HG03175 (cell line): Measurements from ENCODE around the gene PYDC1.
"Not testable (repeated sequence)": the region's sequence is repeated elsewhere in the genome, so short reads cannot be mapped to it uniquely, and the experiment has no call there.

Experiments used
- ATAC-seq: cut with Tn5 transposase; IDR thresholded peaks from one replicate; pipeline ENCODE4 v1.9.1; 2021; ENCODE audit warnings: mild to moderate bottlenecking, moderate library complexity; ENCODE audit not compliant: unreplicated experiment

Gene PYDC1

DNA sequence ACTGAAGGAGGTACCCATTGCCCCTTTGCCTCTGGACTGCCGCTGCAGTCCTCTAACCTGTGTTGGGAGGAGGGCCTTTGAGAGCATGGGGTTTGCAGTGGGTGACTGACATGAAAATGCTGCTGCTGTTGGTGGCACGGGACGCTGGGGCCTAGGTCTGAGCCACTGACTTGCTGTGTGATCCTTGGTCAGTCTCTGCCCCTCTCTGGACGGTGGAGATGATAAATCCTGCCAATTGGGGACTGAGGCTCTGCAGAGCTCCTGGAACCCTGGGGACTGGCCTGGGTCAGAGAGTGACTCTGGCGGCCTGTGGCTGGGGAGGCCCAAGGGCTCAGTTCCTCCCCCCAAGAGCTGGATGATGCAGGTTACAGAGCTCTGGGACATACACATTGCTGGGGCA, 6.1 kb upstream of the PYDC1 start:
- ATAC-seq, result no peak

DNA sequence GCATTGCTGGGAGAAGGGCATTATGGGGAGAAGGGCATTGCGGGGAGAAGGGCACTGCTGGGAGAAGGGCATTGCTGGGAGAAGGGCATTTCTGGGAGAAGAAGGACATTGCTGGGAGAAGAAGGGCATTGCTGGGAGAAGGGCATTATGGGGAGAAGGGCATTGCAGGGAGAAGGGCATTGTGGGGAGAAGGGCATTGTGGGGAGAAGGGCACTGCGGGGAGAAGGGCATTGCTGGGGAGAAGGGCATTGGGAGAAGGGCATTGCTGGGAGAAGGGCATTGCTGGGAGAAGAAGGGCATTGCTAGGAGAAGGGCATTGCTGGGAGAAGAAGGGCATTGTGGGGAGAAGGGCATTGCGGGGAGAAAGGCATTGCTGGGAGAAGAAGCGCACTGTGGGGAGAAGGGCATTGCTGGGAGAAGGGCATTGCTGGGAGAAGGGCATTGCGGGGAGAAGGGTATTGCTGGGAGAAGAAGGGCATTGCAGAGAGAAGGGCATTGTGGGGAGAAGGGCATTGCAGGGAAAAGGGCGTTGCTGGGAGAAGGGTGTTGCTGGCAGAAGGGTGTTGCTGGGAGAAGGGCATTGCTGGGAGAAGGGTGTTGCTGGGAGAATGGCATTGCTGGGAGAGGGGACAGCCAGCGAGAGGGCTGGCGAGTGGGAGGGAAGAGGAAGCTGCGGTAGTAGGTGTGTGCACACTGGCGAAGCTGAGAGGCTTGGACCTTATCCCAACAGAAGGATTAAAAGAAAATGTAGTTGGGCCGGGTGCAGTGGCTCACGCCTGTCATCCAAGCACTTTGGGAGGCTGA, 4.6 kb upstream of the PYDC1 start:
- ATAC-seq, result no peak

DNA sequence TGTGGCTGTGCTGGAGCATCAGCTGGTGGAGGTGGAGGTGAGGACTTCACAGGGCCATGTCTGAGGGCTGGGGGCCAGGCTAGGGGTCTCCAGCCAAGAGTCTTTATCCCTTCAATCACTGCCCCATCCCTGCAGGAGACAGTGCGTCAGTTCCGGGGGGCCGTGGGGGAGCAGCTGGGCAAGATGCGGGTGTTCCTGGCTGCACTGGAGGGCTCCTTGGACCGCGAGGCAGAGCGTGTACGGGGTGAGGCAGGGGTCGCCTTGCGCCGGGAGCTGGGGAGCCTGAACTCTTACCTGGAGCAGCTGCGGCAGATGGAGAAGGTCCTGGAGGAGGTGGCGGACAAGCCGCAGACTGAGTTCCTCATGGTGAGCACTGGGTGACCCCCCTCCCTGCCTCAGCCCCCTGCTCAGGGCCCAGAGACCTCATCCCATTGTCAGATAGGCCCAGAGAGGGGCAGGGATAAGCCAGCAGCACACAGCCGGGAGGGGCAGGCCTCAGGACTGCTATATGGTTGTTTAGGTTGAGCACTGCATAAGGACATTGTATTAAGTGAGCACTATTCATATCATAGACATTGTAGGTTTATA, 2.3 kb upstream of the PYDC1 start:
- no peak for ATAC-seq

DNA sequence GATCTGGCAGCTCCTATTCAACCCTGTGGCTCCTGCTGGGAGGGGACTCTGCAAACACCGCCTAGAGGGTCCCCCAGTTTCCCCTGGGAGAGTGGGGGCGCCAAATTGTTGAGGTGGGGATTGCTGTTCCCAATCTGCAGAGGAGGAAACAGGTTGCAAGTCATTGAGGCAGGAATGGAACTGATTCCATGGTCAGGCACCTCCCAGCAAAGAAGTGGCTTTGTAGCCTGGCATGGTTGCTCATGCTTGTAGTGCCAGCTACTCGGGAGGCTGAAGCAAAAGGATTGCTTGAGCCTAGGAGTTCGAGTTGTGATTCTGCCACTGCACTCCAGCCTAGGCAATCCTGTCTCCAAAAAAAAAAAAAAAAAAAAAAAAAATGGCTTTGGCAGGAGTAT, 198 bp upstream of the PYDC1 start:
- no peak for ATAC-seq

DNA sequence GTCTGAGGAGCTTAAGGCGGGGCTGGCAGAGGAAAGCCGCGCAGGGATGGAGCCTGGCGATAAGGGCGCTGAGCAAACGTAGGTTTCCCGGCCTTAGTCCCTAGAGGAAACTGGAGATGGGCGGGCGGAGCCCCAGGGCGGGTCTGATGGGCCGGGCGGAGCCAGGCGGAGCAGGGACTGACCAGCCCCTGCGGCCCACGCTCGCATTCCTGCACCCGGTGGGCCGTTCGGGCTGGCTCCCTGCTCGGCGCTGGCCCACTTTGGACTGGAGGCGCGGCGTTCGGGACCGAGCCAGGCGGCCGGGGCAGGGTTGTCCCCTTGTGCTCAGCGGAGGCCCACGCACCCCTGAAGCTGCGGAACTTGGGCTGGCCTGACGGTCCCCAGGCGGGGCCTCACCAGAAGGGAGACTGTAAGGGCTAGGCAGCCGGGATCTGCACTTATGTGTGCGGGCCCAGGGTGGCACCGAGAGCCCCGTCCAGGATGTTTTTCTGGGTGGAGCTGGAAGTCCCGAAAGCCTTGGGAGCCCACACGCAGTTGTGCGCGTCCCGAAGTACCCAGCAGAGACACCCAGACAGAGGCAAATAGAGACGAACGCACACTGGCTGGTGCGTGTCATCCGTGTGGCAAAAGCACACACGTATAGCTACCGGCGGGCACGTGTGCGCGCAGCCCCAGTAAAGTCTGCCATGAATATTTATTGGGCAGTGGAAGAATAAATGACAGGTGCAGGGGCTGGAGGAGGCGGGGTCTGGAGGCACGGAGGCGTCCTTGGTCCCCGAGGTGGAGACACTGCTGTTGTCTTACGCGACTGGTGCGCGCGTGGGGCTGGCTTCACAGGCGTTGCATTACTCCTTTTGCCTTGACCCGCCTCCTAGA, 1.4 kb downstream of the PYDC1 start:
- no peak for ATAC-seq

DNA sequence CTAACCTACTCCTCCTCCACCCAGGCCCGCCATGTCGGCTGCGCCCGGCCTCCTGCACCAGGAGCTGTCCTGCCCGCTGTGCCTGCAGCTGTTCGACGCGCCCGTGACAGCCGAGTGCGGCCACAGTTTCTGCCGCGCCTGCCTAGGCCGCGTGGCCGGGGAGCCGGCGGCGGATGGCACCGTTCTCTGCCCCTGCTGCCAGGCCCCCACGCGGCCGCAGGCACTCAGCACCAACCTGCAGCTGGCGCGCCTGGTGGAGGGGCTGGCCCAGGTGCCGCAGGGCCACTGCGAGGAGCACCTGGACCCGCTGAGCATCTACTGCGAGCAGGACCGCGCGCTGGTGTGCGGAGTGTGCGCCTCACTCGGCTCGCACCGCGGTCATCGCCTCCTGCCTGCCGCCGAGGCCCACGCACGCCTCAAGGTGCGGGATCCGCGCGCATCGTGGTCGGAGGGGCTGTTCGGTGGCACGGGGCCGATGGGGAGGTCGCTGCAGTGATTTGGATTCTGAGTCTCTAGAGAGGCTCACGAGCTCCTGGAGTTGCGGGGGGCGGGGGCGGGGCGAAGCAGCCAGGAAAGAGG, 2.1 kb downstream of the PYDC1 start:
- ATAC-seq, result no peak

DNA sequence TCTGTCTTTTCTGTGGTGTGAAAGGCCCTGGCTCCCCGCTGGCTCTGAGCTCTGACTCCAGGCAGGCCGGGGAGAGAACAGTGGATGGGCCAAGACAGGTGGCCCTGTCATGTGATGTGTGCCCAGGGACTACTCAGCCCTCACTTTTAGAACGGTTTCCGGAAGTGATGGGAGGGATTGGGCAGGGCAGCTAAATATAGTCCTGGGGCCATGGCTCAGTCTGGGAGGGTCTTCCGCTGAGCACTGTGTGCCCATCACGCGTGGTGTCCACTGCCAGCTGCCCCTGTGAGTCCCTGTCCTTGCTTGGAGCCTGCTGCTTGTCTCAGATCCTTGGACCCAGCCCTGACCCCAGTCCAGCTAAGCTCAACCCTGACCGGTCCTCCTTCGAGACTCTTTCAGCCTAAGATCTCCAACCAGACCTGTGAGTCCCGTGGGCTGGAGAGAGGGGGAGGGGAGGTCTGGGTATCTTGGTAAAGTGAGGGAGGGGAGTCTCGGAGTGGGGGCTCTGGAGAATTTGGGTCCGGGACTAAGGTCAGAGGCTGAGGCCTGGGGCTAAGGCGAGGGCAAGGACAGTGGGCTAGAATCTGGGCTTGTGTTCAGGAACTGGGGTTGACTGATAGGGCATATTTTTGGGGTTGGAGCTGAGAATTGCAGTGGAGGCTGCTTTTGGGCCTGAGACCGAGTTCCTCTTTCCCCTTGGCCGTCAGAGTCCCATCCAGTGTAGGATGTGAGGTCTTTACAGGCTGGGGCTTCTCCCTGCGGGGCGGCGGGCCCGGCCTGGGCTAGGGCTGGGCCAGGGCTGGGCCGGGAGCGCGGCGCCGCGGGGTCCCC, 2.8 kb downstream of the PYDC1 start, which contains the start of gene TRIM72:
Gene TRIM72, plus strand, starts transcription at position 243 of the 831 bp plus-strand sequence. CDS start 620 bp downstream, outside the sequence.
- no peak for ATAC-seq

DNA sequence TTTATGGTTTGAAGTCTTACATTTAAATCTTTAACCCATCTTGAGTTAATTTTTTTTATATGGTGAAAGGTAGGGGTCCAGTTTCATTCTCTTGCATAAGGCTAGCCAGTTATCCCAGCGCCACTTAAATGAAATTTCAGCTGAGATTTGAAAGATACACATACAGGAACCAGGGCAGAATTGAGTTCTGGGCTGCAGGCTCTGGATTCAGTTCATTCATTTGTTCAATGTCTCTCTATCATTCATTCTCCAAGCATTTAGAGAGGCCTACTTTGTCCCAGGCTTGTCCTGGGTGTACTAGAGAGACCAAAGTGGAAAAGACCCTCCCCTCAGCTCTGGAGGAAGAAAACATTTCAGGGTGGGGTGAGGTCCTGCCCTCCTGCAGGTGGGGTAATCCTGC, 3.6 kb downstream of the PYDC1 start:
- no peak for ATAC-seq

DNA sequence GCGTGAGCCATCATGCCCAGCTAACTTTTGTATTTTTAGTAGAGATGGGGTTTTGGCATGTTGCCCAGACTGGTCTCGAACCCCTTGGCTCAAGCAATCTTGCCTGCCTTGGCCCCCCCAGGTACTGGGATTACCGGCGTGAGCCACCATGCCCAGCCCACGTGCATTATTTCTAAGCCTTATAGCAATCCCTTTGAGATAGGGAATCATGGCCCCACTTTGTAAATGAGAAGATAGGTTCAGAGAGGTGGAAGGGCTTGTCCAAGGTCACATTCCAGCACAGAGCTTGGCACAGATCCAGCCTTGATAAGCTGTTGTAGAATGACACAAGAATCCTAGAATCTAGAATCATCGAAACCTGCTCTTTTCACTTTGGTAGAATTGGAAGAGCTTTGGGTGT, 10.2 kb downstream of the PYDC1 start:
- ATAC-seq, result no peak

DNA sequence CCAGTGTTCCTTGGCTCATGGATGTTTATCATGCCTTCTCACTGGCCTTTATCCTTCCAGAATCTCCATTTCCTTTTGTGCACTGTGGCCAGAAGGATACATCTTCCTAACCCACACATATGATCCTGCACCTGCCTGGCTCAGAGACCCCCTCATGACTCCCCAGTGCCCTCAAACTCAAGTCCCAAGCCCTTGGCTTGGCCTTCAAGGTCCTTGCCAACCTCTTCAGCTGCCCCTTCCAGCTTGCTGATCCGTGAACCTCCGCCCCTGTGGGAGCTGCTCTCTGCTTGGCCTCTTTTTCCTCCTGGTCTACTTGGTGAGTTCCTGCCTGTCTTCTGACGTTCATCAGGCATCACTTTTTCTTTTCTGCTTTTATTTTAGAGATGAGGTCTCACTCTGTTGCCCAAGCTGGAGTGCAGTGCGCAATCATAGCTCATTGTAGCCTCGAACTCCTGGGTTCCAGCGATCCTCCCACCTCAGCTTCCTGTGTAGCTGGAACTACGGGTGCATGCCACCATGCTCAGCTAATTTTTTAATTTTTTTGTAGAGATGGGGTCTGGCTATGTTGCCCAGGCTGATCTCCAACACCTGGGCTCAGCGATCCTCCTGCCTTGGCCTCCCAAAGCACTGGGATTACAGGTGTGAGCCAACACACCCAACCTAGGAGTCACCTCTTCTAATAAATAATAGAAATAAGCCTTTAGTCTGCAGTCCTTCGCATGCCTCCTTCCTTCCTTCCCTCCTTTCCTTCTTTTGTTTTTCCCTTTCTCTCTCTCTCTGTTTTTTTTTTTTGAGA, 11.9 kb downstream of the PYDC1 start:
- no peak for ATAC-seq

DNA sequence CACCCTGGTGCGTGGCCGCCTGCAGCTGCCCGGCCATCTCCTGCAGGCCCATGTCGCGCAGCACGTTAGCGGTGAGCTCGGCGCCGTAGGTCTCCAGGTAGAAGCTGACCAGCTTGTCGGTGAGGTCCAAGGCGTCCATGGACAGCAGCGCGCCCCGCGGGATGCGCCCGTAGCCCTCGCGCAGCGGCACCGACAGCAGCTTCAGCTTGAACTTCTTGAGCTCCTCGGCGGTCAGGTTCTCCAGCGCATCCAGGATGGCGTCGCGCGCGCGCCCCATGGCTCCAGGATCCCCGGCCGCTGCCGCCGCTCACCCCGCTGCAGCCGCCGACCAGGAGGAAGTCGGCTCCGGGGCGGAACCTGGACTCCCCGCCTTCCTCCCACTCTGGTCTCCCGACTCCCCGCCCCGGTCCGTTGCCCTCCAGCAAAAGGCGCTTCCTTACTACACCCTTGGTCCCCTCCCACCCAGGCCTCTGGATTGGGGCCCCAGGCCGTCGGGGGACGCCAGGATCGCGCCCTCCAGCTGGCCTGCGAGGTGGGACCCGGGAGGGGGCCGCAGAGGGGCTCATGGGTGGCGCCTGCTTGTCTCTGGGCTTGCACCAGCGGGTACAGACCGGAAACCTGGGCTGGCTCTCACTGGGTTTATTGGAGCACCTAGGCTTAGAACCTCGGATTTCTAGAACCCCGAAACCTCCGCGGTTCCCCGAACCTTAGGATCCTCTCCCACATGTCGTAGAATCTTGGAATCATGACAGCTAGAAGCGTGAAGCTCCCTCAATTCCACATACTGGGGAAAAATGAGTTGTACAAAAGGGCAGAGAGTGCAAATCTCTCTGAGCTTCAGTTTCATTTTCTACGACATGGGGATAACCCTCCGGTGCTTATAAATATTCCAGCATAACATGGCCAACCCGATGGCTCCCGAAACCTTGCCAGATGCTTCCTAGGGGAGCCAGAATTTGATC, 14.2 kb downstream of the PYDC1 start, which contains the start of gene PYCARD:
Gene PYCARD, minus strand, starts transcription at position 347 of the 962 bp plus-strand sequence. Its CDS starts 70 bp downstream, at position 277.
- peak; percentile 36 for ATAC-seq

DNA sequence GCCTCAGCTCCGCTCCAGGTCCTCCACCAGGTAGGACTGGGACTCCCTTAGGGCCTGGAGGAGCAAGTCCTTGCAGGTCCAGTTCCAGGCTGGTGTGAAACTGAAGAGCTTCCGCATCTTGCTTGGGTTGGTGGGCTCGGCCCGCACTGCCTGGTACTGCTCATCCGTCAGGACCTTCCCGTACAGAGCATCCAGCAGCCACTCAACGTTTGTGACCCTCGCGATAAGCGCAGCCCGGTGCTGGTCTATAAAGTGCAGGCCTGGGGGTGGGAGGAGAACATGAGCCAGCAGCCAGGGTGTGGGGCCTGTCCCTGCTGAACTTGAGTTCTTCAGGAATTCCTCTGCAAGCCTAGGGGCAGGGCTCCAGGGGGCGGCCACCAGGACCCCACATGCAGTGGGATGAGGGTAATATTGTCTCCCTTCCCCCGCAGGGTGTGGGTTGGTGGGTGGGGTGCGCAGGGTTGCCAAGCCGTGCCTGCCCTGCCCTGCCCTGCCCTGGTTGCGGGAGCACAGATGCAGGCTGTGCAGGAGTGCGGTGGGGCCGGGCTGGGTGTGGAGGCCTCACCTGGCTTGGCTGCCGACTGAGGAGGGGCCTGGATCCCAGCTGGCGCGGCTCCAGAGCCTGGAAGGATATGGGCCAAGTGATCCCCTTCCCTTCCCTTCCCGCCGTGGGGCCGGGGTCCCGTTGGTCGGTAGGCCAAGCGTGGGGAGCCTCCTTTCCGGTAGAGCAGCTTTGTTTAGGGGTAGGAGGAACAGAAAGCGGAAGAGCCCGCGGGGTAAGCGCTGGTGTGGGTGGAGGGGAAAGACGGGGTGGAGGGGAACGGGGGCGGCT, 15.1 kb downstream of the PYDC1 start:
- ATAC-seq, result peak; percentile 56

DNA sequence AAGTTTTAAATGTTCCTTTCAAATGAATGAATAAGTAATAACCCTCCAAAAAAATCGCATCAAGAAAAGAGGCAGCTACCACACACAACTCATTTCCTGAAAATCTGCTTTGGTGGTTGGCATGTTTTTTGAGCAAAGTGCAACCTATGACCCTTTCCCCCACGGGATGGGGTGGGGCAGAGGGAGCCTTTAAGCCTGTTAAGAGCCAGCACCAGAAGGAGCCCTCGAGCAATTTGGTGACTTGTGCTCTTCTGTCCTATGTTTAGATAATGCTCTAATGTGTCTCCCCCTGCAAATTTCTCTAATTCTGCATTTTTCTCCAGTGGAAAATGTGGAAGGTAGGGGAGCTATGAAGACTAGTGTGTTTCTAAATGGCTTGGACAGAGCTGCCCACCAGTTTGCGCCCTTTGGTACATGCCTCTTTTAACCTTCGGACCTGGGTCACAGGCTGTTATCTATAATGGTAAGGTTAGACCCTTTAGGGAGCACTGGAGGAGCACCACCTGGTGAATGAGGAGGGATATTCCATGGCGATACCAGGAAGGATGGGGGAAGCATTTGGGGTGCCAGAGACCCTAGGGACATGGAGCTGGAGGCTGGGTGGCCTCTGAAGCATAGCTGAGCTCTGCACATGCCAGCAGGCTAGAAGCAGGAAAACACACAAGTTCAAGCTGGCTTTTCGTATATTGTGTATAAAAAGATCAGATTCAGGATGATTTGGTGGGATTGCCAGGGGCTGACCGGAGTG, 15.9 kb downstream of the PYDC1 start:
- ATAC-seq, result no peak

DNA sequence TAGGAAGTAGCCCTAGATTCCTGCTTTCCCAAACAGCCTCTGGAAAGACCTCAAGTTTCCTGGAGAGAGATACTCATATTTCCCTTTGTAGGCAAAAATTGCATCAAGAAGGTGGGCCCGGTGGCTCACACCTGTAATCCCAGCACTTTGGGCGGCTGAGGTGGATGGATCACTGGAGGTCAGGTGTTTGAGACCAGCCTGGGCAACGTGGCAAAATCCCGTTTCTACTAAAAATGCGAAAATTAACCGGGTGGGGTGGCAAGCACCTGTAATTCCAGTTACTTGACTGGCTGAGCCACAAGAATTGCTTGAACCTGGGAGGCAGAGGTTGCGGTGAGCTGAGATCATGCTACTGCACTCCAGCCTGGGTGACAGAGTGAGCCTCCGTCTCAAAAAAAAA, 16.8 kb downstream of the PYDC1 start:
- not testable (repeated sequence) for ATAC-seq

DNA sequence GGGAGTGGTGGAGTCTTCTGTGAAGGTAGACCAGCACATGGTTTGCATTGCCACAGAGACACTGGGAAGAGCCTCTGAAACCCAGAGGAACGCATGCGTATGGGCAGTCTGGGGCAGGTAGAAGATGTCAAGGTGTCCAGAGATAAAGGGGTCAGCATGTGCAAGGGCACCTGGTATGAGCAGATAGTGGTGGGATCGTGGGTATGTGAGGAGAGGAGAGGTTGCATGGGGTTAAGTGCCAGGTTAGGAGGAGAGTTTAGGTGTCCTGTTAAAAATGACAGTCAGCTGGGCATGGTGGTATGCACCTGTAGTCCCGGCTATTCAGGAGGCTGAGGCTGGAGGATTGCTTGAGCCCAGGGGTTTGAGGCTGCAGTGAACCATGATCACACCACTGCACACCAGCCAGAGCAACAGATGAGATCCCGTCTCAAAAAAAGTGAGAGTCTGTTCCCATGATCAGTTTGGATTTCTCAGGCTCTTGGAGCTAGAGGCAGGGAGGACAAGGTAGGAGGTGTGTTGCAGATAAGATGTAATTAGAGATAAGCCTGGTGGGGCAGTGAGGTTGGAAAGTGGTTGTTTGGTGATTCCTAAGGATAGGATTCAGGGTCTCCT, 17.4 kb downstream of the PYDC1 start:
- no peak for ATAC-seq

DNA sequence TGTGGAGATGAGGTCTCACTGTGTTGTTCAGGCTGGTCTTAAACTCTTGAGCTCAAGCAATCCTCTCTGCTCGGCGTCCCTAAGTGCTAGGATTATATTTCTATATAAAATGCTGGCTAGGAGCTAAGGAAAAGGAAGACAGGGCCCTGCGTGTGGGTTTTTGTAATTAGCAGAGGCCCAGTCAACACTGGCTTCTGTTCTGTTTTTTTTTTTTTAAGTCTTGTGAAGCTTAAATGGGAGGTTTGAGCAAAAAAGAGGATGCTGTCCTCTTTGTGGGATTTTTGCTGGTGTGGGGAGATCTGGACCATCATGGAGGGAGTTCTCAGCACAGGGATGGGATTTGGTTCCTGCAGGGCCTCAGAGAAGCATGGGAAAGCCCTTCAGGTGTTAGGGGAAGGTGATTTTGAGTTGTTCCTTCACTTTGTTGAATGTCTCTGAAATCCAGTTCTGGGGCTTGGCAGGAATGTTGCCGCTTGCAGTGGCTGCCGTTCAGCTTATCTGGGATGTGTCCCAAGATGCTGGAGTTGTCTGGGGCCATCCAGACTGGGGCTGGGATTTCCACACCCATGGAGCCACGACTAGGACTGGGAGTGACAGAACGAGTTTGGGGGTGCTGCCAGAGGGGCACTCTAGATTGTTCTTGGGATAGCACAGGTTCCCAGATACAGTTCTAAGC, 18.6 kb downstream of the PYDC1 start:
- no peak for ATAC-seq
